22Rv1 (cell line): ENCODE data around the gene HBZ.
"Not testable (repeated sequence)": the region's sequence is repeated elsewhere in the genome, so short reads cannot be mapped to it uniquely, and the experiment has no call there.

Experiments
- H3K27ac ChIP-seq: fragments of 450-650 bp; 2 replicates; pipeline ENCODE4 v1.5.1; 2017
- ZFX ChIP-seq: fragments of 450-650 bp; IDR thresholded peaks from 2 replicates; pipeline ENCODE4 v1.6.1; 2017; ENCODE audit warnings: antibody characterized with exemption, borderline replicate concordance
- TF ChIP-seq, protein P1 (sequence below): fragments of 450-650 bp; IDR thresholded peaks from 2 replicates; pipeline ENCODE4 v1.5.1; 2017; ENCODE audit warnings: mild to moderate bottlenecking

The HBZ gene

GRCh38 chr16:154217-155030 is 2.0 kb downstream of the HBZ start:
- TF ChIP-seq ZFX = no peak
- TF ChIP-seq, protein P1, sequence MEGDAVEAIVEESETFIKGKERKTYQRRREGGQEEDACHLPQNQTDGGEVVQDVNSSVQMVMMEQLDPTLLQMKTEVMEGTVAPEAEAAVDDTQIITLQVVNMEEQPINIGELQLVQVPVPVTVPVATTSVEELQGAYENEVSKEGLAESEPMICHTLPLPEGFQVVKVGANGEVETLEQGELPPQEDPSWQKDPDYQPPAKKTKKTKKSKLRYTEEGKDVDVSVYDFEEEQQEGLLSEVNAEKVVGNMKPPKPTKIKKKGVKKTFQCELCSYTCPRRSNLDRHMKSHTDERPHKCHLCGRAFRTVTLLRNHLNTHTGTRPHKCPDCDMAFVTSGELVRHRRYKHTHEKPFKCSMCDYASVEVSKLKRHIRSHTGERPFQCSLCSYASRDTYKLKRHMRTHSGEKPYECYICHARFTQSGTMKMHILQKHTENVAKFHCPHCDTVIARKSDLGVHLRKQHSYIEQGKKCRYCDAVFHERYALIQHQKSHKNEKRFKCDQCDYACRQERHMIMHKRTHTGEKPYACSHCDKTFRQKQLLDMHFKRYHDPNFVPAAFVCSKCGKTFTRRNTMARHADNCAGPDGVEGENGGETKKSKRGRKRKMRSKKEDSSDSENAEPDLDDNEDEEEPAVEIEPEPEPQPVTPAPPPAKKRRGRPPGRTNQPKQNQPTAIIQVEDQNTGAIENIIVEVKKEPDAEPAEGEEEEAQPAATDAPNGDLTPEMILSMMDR = no peak
- H3K27ac ChIP-seq = no peak overlapping the region

- no peak overlapping the region for H3K27ac ChIP-seq
- no peak for TF ChIP-seq ZFX
- TF ChIP-seq, protein P1 = no peak
Observed at GRCh38 chr16:155031-155398, 2.6 kb downstream of the HBZ start.

DNA sequence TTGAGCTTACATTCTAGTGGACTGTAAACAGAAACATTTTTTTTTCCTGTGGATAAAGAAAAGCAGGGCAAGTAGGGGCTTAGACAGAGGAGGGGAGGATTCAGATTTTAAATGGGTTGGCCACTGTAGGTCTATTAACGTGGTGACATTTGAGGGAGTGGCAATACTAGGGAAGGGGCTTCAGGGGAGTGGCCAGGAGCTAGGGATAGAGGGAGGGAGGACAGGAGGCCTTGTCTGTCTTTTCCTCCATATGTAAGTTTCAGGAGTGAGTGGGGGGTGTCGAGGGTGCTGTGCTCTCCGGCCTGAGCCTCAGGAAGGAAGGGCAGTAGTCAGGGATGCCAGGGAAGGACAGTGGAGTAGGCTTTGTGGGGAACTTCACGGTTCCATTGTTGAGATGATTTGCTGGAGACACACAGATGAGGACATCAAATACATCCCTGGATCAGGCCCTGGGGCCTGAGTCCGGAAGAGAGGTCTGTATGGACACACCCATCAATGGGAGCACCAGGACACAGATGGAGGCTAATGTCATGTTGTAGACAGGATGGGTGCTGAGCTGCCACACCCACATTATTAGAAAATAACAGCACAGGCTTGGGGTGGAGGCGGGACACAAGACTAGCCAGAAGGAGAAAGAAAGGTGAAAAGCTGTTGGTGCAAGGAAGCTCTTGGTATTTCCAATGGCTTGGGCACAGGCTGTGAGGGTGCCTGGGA is 6.8 kb downstream of the HBZ start:
- H3K27ac ChIP-seq = no peak overlapping the region
- TF ChIP-seq, protein P1 = no peak
- TF ChIP-seq ZFX = no peak

- H3K27ac ChIP-seq = not testable (repeated sequence)
Observed at GRCh38 chr16:160242-160641, 7.8 kb downstream of the HBZ start.

DNA sequence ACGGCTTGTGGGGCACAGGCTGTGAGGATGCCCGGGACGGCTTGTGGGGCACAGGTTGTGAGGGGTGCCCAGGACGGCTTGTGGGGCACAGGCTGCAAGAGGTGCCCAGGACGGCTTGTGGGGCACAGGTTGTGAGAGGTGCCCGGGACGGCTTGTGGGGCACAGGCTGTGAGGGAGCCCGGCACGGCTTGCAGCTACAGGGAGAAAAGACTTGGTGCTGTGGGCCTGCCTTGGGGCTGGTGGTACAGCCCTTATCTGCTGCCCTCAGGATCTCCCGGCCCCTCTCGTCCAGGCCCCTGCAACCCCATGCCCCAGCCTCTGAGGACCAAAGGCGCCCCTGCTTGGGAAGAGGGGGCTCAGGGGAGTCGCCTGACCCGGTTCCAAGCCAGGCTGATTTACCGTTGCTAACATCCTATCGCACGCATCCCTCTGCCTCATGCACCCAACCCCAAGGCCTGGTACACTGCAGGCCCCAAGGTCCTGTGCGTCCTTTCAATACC is 8.3 kb downstream of the HBZ start:
- H3K27ac ChIP-seq = no peak overlapping the region
- no peak for TF ChIP-seq ZFX
- TF ChIP-seq, protein P1 = no peak

DNA sequence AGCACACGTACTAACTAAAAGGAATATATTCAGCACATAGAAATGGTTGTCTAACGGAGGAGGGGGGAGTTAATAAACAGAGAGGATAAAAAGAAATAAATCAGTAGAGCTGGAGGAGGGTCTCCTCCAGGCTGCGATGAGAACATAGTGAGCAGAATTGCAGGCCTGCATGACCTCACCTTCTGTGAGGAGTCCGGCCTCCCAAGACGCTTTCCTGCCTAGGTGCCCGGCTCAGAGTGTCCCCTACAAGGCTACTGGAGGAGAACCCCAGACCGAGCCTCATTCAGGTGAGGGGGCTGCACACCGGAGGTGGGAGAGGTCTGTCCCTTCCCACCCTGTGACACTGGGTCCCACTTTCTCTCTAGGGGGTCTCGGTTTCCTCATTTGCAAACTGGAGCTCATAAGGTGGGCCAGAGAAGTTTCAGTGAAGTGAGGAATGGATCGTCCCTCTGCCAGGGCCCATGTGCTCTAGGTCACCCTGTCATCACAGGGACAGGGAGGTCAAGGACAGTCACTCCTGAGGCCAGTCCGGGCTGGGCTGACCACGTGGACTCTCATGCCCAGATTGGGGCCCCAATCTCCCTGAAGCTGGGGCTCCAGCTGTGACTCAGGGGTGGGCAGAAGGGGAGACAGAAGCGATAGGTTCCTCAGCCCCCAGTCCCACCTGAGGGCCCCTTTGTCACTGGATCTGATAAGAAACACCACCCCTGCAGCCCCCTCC is 10.0 kb downstream of the HBZ start:
- H3K27ac ChIP-seq = no peak overlapping the region
- no peak for TF ChIP-seq ZFX
- TF ChIP-seq, protein P1 = no peak

DNA sequence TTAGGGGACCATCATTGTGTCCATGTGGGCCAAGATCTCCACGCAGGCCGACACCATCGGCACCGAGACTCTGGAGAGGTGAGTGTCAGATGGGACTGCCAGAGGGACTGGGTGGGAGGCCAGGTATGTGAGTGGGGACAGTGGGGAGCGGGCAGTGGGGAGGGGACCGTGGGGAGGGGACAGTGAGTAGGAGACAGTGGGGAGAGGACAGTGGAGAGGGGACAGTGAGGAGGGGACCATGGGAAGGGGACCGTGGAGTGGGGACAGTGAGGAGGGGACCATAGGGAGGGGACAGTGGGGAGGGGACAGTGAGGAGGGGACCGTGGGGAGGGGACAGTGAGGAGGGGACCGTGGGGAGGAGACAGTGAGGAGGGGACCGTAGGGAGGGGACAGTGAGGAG is 10.7 kb downstream of the HBZ start:
- not testable (repeated sequence) for H3K27ac ChIP-seq

GRCh38 chr16:163696-164095 is 11.3 kb downstream of the HBZ start:
- not testable (repeated sequence) for H3K27ac ChIP-seq

DNA sequence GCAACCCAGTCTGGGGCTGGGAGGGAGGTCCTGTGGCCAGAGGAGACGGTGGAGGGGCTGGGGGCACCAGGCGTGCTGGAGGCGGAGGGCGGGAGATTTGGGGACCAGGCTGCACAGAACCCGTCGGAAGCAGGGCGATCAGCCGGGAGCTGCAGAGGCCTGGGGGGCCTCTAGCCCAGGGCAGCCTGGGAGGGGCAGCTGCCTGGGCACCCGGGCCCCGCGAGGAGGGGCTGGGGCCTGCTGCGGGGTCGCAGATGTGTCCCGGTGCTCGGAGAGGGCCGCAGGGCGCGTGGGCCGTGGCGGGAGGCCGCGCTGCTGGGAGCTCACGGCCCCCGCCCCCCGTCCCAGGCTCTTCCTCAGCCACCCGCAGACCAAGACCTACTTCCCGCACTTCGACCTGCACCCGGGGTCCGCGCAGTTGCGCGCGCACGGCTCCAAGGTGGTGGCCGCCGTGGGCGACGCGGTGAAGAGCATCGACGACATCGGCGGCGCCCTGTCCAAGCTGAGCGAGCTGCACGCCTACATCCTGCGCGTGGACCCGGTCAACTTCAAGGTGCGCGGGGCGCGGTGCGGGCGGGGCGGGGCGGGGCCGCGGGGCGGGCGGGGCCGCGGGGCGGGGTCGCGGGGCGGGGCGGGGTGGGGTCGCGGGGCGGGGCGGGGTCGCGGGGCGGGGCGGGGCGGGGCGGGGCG is 11.8 kb downstream of the HBZ start:
- not testable (repeated sequence) for H3K27ac ChIP-seq
